CD4-positive, CD25-positive, alpha-beta regulatory T cell (primary cell): ENCODE data around the gene DIAPH2. TPM values are rescaled to one million over a fixed set of nuclear protein-coding genes. Genes with fewer than 3 reads are reported as not detected.

Experiments
- ATAC-seq, 2 donors: fragments of 150-1000 bp; cut with Tn5 transposase; one replicate each; pipeline ENCODE4 v1.10.0; 2021; ENCODE audit warnings: low read depth in 2 of 2, moderate number of reproducible peaks in 2 of 2, moderate library complexity in 1 of 2
- DNase-seq, 3 donors: peaks; one replicate each; pipeline versions ENCODE4 v3.0.0 to v3.0.0-alpha.2; 2012 to 2022; ENCODE audit warnings: mixed read lengths in 1 of 3
- H3K27ac ChIP-seq: one replicate; pipeline ENCODE4 v1.7.0; 2013; ENCODE audit warnings: mild to moderate bottlenecking, low read length; ENCODE audit not compliant: insufficient read depth, poor library complexity, severe bottlenecking
- H3K27me3 ChIP-seq: one replicate; pipeline ENCODE4 v1.7.0; 2013; ENCODE audit warnings: low read length; ENCODE audit not compliant: control insufficient read depth, insufficient read depth
- H3K36me3 ChIP-seq: one replicate; pipeline ENCODE4 v1.7.0; 2013; ENCODE audit warnings: mild to moderate bottlenecking, low read length, moderate library complexity; ENCODE audit not compliant: control insufficient read depth, insufficient read depth
- H3K4me1 ChIP-seq: 2 replicates; pipeline ENCODE4 v1.7.0; 2013; ENCODE audit warnings: mild to moderate bottlenecking, low read length; ENCODE audit not compliant: insufficient read depth, control insufficient read depth, poor library complexity, severe bottlenecking
- H3K4me3 ChIP-seq: one replicate; pipeline ENCODE4 v1.7.0; 2013; ENCODE audit warnings: low read depth, mild to moderate bottlenecking, low read length, moderate library complexity
- H3K9me3 ChIP-seq, 2 experiments: 1 replicate in 1 of 2; 2 replicates in 1 of 2; pipeline ENCODE4 v1.7.0; 2013; ENCODE audit warnings: low read length in 2 of 2, mild to moderate bottlenecking in 1 of 2, moderate library complexity in 1 of 2; ENCODE audit not compliant: control insufficient read depth in 2 of 2
- H3K27ac Mint-ChIP-seq, 3 donors: one replicate each; pipeline ENCODE4 v1.8.0; 2020 to 2022; ENCODE audit warnings: mild to moderate bottlenecking in 3 of 3, mixed read lengths in 3 of 3, moderate library complexity in 2 of 3
- H3K27me3 Mint-ChIP-seq: one replicate; pipeline ENCODE4 v1.8.0; 2022; ENCODE audit warnings: mild to moderate bottlenecking, mixed read lengths
- H3K36me3 Mint-ChIP-seq: one replicate; pipeline ENCODE4 v1.8.0; 2020; ENCODE audit warnings: mixed read lengths
- H3K4me1 Mint-ChIP-seq, 4 donors: one replicate each; pipeline ENCODE4 v1.8.0; 2020 to 2022; ENCODE audit warnings: mixed read lengths in 4 of 4, mild to moderate bottlenecking in 1 of 4
- H3K4me3 Mint-ChIP-seq, 4 donors: one replicate each; pipeline ENCODE4 v1.8.0; 2020 to 2022; ENCODE audit warnings: mild to moderate bottlenecking in 4 of 4, mixed read lengths in 4 of 4, moderate library complexity in 3 of 4
- H3K9me3 Mint-ChIP-seq, 7 donors: one replicate each; pipeline ENCODE4 v1.8.0; 2020 to 2022; ENCODE audit warnings: mixed read lengths in 7 of 7, mild to moderate bottlenecking in 3 of 7, moderate library complexity in 2 of 7
- polyA plus RNA-seq, 4 donors: library from polyadenylated mRNA; unstranded; fragments of 300-500 nt; fragmentation: Illumina TruSeq; gene quantifications; one replicate each; pipeline ENCODE4 v1.2.3, GENCODE V29; 2021
- total RNA-seq: library from RNA; stranded (reverse); gene quantifications from one replicate; pipeline ENCODE4 v1.2.3, GENCODE V29; 2022

The DIAPH2 gene
- total and polyA plus RNA-seq, 5 donors from 2014 or later, result 6.3 to 17.0 (median 6.6) TPM

DNA sequence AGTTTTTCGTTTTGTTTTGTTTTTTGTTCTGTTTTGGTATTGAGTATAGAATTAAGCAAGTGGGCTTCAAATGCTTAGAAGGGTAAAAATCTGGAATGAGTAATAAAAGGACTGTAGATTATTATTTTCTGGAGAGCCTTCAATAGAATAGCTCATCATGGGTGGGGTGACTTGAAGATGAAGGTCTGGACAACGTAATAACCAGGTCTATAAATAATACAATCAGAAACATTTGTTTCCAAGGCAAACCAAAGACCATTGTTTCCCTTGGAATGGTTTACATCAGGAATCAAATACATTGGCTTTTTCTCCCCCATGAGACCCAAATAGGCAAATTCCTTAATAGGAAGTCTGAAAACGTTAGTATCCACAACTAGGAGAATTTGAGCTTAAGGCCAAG, 920.6 kb downstream of the DIAPH2 start:
- Mint-ChIP-seq H3K4me1 (no peaks in the 10 kb centered on the region), H3K36me3 (peaks cover 3% of the 10 kb centered on the region), H3K27ac (no peak overlapping the region), H3K4me3 (no peak overlapping the region), H3K9me3 (peaks cover 0 to 3% (median 0%) of the 10 kb centered on the region in 7 donors), H3K27me3 (no peaks in the 10 kb centered on the region)
- Histone ChIP-seq H3K4me3 (no peak overlapping the region), H3K27ac (no peak overlapping the region), H3K9me3 (no peaks in the 10 kb centered on the region), H3K4me1 (no peaks in the 10 kb centered on the region), H3K27me3 (no peaks in the 10 kb centered on the region), H3K36me3 (no peaks in the 10 kb centered on the region)
- ATAC-seq (no peak), DNase-seq (no peak)

DNA sequence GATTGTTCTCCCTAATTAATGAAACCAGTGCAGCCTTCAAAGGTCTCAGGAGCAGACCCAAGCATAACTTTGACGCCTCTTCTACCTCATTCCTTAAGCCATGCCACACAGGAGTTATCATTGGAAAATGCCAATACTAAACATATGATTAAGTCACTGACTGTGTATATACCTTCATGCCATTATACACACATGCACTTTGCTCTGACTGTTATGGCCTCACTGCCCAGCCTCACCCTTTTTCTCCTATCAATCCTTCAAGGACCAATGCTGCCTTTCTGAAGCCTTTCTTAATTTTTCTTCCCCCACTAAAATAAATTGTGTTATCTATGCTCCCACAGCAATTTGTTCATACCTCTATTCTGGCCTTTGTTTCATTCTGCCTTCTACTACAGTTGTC, 924.7 kb downstream of the DIAPH2 start:
- Histone ChIP-seq H3K27ac (no peak overlapping the region), H3K4me3 (no peak overlapping the region), H3K4me1 (no peaks in the 10 kb centered on the region), H3K27me3 (no peaks in the 10 kb centered on the region), H3K36me3 (no peaks in the 10 kb centered on the region), H3K9me3 (no peaks in the 10 kb centered on the region)
- Mint-ChIP-seq H3K27ac (no peak overlapping the region), H3K4me3 (no peak overlapping the region), H3K27me3 (no peaks in the 10 kb centered on the region), H3K36me3 (no peaks in the 10 kb centered on the region), H3K4me1 (no peaks in the 10 kb centered on the region), H3K9me3 (peaks cover 0 to 3% (median 0%) of the 10 kb centered on the region in 7 donors)
- DNase-seq (no peak), ATAC-seq (no peak)

DNA sequence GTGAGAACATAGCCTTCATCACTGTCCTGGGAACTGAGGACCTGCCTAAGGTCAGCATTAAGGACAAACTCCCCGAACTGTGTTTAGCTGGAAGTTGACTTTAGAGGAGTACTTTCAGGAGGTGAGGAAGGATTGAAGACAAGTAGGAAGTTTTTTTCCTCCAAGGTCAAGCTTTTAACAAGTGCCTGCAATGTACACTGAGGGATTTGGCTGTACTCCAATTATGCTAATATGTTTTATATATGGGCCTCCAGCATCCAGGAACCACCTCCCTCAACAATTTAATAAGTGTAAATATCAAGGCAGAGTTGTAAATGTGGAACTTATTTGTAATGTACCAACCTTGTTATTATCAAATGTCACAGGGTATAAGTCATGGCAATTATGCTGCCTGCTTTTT, 925.3 kb downstream of the DIAPH2 start:
- H3K27ac ChIP-seq, result no peak overlapping the region
- no peaks in the 10 kb centered on the region for H3K36me3 ChIP-seq
- no peaks in the 10 kb centered on the region for H3K9me3 ChIP-seq
- no peaks in the 10 kb centered on the region for H3K27me3 Mint-ChIP-seq
- ATAC-seq (no peak), DNase-seq (no peak)
- H3K27ac Mint-ChIP-seq, result no peak overlapping the region
- H3K4me3 Mint-ChIP-seq, result no peak overlapping the region
- H3K27me3 ChIP-seq, result no peaks in the 10 kb centered on the region
- no peaks in the 10 kb centered on the region for H3K4me1 Mint-ChIP-seq
- H3K36me3 Mint-ChIP-seq, result no peaks in the 10 kb centered on the region
- no peak overlapping the region for H3K4me3 ChIP-seq
- H3K4me1 ChIP-seq, result no peaks in the 10 kb centered on the region
- peaks cover 0 to 2% (median 0%) of the 10 kb centered on the region in 7 donors for H3K9me3 Mint-ChIP-seq

GRCh38 chrX:97616883-97617530, 932.4 kb downstream of the DIAPH2 start:
- Histone ChIP-seq H3K36me3 (no peaks in the 10 kb centered on the region), H3K4me3 (peak overlapping the region; percentile 24), H3K4me1 (no peaks in the 10 kb centered on the region), H3K27ac (no peak overlapping the region), H3K27me3 (no peaks in the 10 kb centered on the region), H3K9me3 (no peaks in the 10 kb centered on the region)
- H3K27ac Mint-ChIP-seq, result no peak overlapping the region
- ATAC-seq (no peak), DNase-seq (peak in 1 of 3 donors; percentile 6)
- H3K4me3 Mint-ChIP-seq, result no peak overlapping the region
- no peaks in the 10 kb centered on the region for H3K27me3 Mint-ChIP-seq
- no peaks in the 10 kb centered on the region for H3K4me1 Mint-ChIP-seq
- H3K36me3 Mint-ChIP-seq, result no peaks in the 10 kb centered on the region
- peaks cover 0 to 1% (median 0%) of the 10 kb centered on the region in 7 donors for H3K9me3 Mint-ChIP-seq

DNA sequence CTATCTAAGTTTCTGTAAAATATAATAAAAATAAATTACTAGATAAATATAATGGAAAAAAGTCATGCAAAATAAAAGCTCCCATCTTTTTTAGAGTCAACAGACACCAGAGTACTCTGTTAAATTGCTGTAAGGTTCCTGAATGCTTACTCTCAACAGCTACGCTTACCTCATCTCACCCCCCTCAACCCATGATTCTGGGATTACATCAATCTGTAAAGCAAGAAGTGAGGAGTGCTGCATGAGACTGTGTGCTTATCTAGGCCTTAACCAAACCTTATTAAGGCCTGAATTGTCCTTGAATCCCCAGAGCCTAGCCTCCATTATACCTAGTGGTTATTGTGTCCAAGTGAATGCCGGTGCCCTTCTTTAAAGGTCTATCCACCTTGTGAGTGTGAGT, 934.9 kb downstream of the DIAPH2 start:
- no peaks in the 10 kb centered on the region for H3K36me3 ChIP-seq
- no peak for ATAC-seq
- no peaks in the 10 kb centered on the region for H3K4me1 Mint-ChIP-seq
- no peak overlapping the region for H3K4me3 ChIP-seq
- no peak overlapping the region for H3K27ac Mint-ChIP-seq
- H3K27me3 Mint-ChIP-seq, result no peaks in the 10 kb centered on the region
- no peak overlapping the region for H3K27ac ChIP-seq
- H3K4me1 ChIP-seq, result no peaks in the 10 kb centered on the region
- no peaks in the 10 kb centered on the region for H3K36me3 Mint-ChIP-seq
- peaks cover 0 to 1% (median 0%) of the 10 kb centered on the region in 7 donors for H3K9me3 Mint-ChIP-seq
- DNase-seq, result no peak
- no peaks in the 10 kb centered on the region for H3K9me3 ChIP-seq
- H3K27me3 ChIP-seq, result no peaks in the 10 kb centered on the region
- no peak overlapping the region for H3K4me3 Mint-ChIP-seq

GRCh38 chrX:97622111-97622510, 937.5 kb downstream of the DIAPH2 start:
- Mint-ChIP-seq H3K4me3 (no peak overlapping the region), H3K9me3 (peaks cover 0 to 1% (median 0%) of the 10 kb centered on the region in 7 donors), H3K27me3 (no peaks in the 10 kb centered on the region), H3K4me1 (no peaks in the 10 kb centered on the region), H3K36me3 (no peaks in the 10 kb centered on the region), H3K27ac (peak overlapping the region in 1 of 3 donors; percentile 2)
- no peaks in the 10 kb centered on the region for H3K4me1 ChIP-seq
- no peak for DNase-seq
- H3K27me3 ChIP-seq, result no peaks in the 10 kb centered on the region
- no peaks in the 10 kb centered on the region for H3K9me3 ChIP-seq
- H3K27ac ChIP-seq, result no peak overlapping the region
- H3K36me3 ChIP-seq, result no peaks in the 10 kb centered on the region
- no peak for ATAC-seq
- H3K4me3 ChIP-seq, result no peak overlapping the region

GRCh38 chrX:97628326-97628725, 943.7 kb downstream of the DIAPH2 start:
- Mint-ChIP-seq H3K9me3 (peaks cover 0 to 4% (median 0%) of the 10 kb centered on the region in 7 donors), H3K36me3 (no peaks in the 10 kb centered on the region), H3K4me1 (no peaks in the 10 kb centered on the region), H3K27ac (peak overlapping the region in 1 of 3 donors; percentile 33), H3K4me3 (no peak overlapping the region), H3K27me3 (no peaks in the 10 kb centered on the region)
- DNase-seq (no peak), ATAC-seq (no peak)
- Histone ChIP-seq H3K27ac (no peak overlapping the region), H3K4me1 (no peaks in the 10 kb centered on the region), H3K9me3 (no peaks in the 10 kb centered on the region), H3K4me3 (no peak overlapping the region), H3K27me3 (no peaks in the 10 kb centered on the region), H3K36me3 (no peaks in the 10 kb centered on the region)
